Omental fat pad (tissue), 4 donors: ENCODE data around the gene TWNK. TPM values are rescaled to one million over a fixed set of nuclear protein-coding genes. Genes with fewer than 3 reads are reported as not detected.

Source experiments
- ATAC-seq: fragments of 150-250 bp; one replicate; pipeline ENCODE4 v1.9.1; 2016; ENCODE audit warnings: mild to moderate bottlenecking, moderate library complexity; ENCODE audit not compliant: low FRiP score
- DNase-seq: peaks from one replicate; pipeline ENCODE4 v3.0.0-alpha.2; 2019; ENCODE audit warnings: low spot score
- total RNA-seq, 4 donors: library from RNA; depleted of rRNA; stranded (reverse); fragments of >200 nt; gene quantifications; one replicate each; pipeline ENCODE4 v1.1.0, GENCODE V29; 2016
- TF ChIP-seq, protein P1 (sequence below), 3 donors: fragments of 450-650 bp; IDR thresholded peaks; one replicate each; pipeline ENCODE4 v1.5.1; 2016 to 2017; ENCODE audit warnings: antibody characterized with exemption in 3 of 3, mild to moderate bottlenecking in 3 of 3, moderate library complexity in 2 of 3

TWNK gene
- total RNA-seq, 4 donors from 2014 or later = 4.6 to 20.8 (median 6.9) TPM

DNA sequence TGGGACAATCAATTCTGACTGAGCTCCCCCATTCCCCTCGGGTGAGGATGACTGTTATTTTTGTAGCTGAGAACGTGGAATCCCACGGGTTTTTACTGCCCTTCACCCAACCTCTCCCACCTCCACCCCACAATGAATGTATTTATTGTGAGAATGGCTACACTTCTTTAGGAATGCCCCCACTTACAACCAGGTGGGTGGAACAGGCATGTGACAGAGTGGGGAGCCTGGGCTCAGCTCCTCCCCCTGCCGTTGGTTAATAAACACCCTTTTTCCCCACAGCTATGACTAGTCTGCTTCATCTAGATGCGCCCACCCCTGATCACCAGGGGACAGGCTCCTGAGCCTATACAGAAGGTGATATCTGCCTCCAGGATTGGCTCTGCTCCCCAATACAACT lies 2.0 kb upstream of the TWNK start:
- DNase-seq (no peak), ATAC-seq (no peak)
- TF ChIP-seq, protein P1, sequence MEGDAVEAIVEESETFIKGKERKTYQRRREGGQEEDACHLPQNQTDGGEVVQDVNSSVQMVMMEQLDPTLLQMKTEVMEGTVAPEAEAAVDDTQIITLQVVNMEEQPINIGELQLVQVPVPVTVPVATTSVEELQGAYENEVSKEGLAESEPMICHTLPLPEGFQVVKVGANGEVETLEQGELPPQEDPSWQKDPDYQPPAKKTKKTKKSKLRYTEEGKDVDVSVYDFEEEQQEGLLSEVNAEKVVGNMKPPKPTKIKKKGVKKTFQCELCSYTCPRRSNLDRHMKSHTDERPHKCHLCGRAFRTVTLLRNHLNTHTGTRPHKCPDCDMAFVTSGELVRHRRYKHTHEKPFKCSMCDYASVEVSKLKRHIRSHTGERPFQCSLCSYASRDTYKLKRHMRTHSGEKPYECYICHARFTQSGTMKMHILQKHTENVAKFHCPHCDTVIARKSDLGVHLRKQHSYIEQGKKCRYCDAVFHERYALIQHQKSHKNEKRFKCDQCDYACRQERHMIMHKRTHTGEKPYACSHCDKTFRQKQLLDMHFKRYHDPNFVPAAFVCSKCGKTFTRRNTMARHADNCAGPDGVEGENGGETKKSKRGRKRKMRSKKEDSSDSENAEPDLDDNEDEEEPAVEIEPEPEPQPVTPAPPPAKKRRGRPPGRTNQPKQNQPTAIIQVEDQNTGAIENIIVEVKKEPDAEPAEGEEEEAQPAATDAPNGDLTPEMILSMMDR (IDR thresholded peaks at IDR 0.05) = no peak

DNA sequence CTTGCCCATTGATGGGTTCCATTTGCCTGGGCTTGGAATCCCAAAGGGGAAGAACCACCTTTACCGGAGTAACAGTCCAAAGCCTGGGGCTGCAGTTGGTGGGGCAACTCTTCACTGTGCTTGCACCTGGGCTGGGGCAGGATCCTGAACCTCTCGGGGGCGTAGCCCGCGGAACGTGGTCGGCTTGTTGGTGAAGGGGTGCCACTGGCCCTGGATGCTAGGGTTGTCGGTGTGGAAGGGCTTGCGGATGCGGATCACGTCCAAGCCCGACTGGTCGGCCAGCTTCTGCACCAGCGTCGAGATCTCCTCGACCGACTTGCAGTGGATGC lies 756 bp upstream of the TWNK start:
- ATAC-seq (no peak), DNase-seq (no peak)
- TF ChIP-seq, protein P1 (IDR thresholded peaks at IDR 0.05) = no peak

DNA sequence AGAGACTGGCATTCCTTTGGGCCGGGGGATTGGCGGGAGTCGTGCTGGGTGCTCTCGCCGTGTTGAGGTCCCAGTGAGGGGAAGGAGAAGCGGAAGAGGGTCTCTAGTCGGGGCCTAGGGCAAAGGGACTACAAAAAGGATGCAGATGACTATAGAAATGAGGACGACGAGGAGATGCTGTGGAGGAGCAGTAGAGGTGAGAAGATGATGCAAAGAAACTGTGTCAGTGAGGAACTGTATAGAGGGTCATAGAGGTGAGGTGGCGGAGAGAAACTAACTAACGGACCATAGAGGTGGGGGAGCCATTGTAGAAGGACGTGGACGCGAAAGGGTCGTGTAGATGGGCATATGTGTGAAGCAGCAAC lies 324 bp downstream of the TWNK start:
- DNase-seq = no peak
- ATAC-seq = no peak
- TF ChIP-seq, protein P1 (IDR thresholded peaks at IDR 0.05) = no peak

- no peak for DNase-seq
- ATAC-seq = no peak
- TF ChIP-seq, protein P1 (IDR thresholded peaks at IDR 0.05) = no peak
Observed at GRCh38 chr10:100988166-100988565, 823 bp downstream of the TWNK start.

DNA sequence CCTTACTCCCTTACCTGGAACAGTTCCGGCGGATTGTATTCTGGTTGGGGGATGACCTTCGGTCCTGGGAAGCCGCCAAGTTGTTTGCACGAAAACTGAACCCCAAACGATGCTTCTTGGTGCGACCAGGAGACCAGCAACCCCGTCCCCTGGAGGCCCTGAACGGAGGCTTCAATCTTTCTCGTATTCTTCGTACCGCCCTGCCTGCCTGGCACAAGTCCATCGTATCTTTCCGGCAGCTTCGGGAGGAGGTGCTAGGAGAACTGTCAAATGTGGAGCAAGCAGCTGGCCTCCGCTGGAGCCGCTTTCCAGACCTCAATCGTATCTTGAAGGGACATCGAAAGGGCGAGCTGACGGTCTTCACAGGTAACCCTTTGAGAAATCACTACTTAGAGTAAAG lies 1.7 kb downstream of the TWNK start:
- DNase-seq (no peak), ATAC-seq (no peak)

DNA sequence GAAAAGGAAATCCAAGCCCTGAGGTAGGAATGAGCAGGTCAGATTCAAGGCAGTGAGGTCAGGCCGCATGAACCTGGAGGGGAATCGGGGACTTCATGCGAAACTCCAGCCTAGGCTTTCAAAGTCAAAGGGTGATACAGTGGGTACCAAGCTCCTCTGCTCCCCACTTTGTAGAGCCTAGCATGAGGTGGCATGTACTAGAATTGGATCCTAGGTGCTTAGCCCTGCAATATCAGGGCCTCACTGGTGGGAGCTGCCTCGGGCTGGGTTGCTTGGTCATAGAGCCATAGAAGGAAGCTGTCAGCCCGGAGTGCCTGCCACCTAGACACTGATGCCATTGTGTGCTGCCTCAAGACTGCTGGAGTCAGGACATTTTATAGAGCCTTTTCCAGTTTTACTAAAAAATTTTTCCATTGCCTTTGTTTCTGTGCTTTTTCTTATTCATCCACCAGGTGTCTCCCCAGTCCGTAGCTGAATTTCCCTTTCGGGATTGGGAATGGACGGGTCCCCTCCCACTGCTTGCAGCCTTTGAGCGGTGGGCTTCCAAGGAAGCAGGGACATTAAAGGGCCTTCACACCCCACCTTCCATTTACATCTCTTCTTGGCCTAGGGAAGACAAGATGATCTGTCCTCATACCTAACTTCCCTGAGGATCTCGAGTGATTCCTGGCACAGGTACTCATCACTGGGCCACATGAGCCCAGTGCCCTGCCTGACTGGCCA lies 6.8 kb downstream of the TWNK start:
- TF ChIP-seq, protein P1 (IDR thresholded peaks at IDR 0.05) = peak in 1 of 3 donors; percentile 21
- DNase-seq (no peak), ATAC-seq (no peak)

More for the DNA sequence above, 1.7 kb downstream of the TWNK start:
- TF ChIP-seq, protein P1 (IDR thresholded peaks at IDR 0.05) = no peak

DNA sequence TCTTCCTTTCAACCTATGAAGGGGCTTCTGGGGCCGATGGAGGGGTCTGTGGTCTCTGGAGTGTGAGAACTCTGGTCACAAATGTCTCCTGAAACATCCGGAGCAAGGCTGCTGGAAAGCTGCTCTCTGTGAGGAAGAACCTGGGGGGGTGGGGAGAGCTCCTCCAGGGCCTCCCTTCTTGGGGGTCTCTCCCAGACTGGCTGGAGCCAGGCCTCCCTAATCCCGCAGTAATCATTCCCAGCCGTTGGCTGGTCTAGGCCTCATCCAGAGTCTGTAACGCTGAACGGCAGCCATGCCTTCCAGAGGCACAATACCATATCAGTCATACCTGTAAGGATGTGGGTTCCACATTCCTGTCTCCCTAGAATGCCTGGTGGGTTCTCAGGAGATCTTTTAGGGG lies 7.8 kb downstream of the TWNK start:
- DNase-seq = no peak
- TF ChIP-seq, protein P1 (IDR thresholded peaks at IDR 0.05) = no peak
- no peak for ATAC-seq
